Neural cell (in vitro differentiated cells): ENCODE data around the gene GFRA1. TPM values are rescaled to one million over a fixed set of nuclear protein-coding genes. Genes with fewer than 3 reads are reported as not detected.

Experiments
- H2AFZ ChIP-seq: fragments of 200-600, 300-800 bp; sonication (generic), shearing (Covaris generic); 2 replicates; pipeline ENCODE4 v1.6.0; 2014; ENCODE audit warnings: low read depth, mild to moderate bottlenecking, antibody characterized with exemption, low read length, moderate library complexity
- H3F3A ChIP-seq: fragments of 200-600 bp; shearing (Covaris generic); 2 replicates; pipeline ENCODE4 v1.6.1; 2016; ENCODE audit warnings: mild to moderate bottlenecking, moderate library complexity, mixed read lengths, antibody characterized with exemption, low read length; ENCODE audit not compliant: insufficient read depth, poor library complexity, severe bottlenecking
- H3K27ac ChIP-seq: fragments of 200-600, 300-800 bp; sonication (generic), shearing (Covaris generic); 2 replicates; pipeline ENCODE4 v1.5.1; 2014; ENCODE audit warnings: mild to moderate bottlenecking, low read length, moderate library complexity
- H3K27me3 ChIP-seq: fragments of 300-800, 200-600 bp; sonication (generic), shearing (Covaris generic); 2 replicates; pipeline ENCODE4 v1.6.0; 2014; ENCODE audit warnings: mild to moderate bottlenecking, low read depth, low read length, moderate library complexity; ENCODE audit not compliant: insufficient read depth
- H3K36me3 ChIP-seq: fragments of 300-800, 200-600 bp; sonication (generic), shearing (Covaris generic); 2 replicates; pipeline ENCODE4 v1.5.1; 2014; ENCODE audit warnings: mild to moderate bottlenecking, antibody characterized with exemption, low read length, moderate library complexity; ENCODE audit not compliant: insufficient read depth
- H3K4me2 ChIP-seq: fragments of 300-800, 200-600 bp; sonication (generic), shearing (Covaris generic); 2 replicates; pipeline ENCODE4 v1.6.0; 2014; ENCODE audit warnings: mild to moderate bottlenecking, low read length
- H3K4me3 ChIP-seq: fragments of 300-800, 200-600 bp; sonication (generic), shearing (Covaris generic); 2 replicates; pipeline ENCODE4 v1.5.1; 2014; ENCODE audit warnings: mild to moderate bottlenecking, low read length, moderate library complexity
- H3K79me2 ChIP-seq: fragments of 200-600 bp; shearing (Covaris generic); replicated peaks from 2 replicates; pipeline ENCODE4 v1.6.0; 2014; ENCODE audit warnings: mild to moderate bottlenecking, low read length, moderate library complexity; ENCODE audit not compliant: insufficient read depth
- H3K9ac ChIP-seq: fragments of 300-800, 200-600 bp; sonication (generic), shearing (Covaris generic); 2 replicates; pipeline ENCODE4 v1.6.1; 2016; ENCODE audit warnings: mild to moderate bottlenecking, low read length, mixed read lengths
- H3K9me2 ChIP-seq: fragments of 200-600 bp; shearing (Covaris generic); 2 replicates; pipeline ENCODE4 v1.6.1; 2016; ENCODE audit warnings: mild to moderate bottlenecking, low read length, mixed read lengths; ENCODE audit not compliant: insufficient read depth
- H3K9me3 ChIP-seq: fragments of 200-600, 300-800 bp; sonication (generic), shearing (Covaris generic); 2 replicates; pipeline ENCODE4 v1.6.1; 2016; ENCODE audit warnings: mild to moderate bottlenecking, mixed run types, low read length, moderate library complexity, mixed read lengths
- H4K20me1 ChIP-seq: fragments of 200-600 bp; shearing (Covaris generic); 2 replicates; pipeline ENCODE4 v1.6.1; 2016; ENCODE audit warnings: mild to moderate bottlenecking, mixed run types; ENCODE audit not compliant: insufficient read depth
- EP300 ChIP-seq: fragments of 450-650 bp; conservative IDR thresholded peaks from 2 replicates; pipeline ENCODE4 v1.6.1; 2014; ENCODE audit warnings: antibody characterized with exemption, mild to moderate bottlenecking, moderate library complexity; ENCODE audit not compliant: poor library complexity, severe bottlenecking
- EZH2 ChIP-seq: fragments of 200-600, 300-800 bp; shearing (Covaris generic), sonication (generic); IDR thresholded peaks from 2 replicates; pipeline ENCODE4 v1.6.1; 2014; ENCODE audit warnings: antibody characterized with exemption, low read length, borderline replicate concordance, mild to moderate bottlenecking; ENCODE audit not compliant: insufficient read depth, poor library complexity, severe bottlenecking
- MXI1 ChIP-seq: fragments of 450-650 bp; conservative IDR thresholded peaks from 2 replicates; pipeline ENCODE4 v1.6.1; 2014; ENCODE audit warnings: antibody characterized with exemption, mild to moderate bottlenecking; ENCODE audit not compliant: poor library complexity, severe bottlenecking
- POLR2AphosphoS5 ChIP-seq: IDR thresholded peaks from 2 replicates; pipeline ENCODE4 v1.6.1; 2012
- RAD21 ChIP-seq: fragments of 450-650 bp; conservative IDR thresholded peaks from 2 replicates; pipeline ENCODE4 v1.6.1; 2014; ENCODE audit warnings: antibody characterized with exemption, mild to moderate bottlenecking, moderate library complexity
- SMC3 ChIP-seq: fragments of 450-650 bp; conservative IDR thresholded peaks from 2 replicates; pipeline ENCODE4 v1.6.1; 2014; ENCODE audit warnings: antibody characterized with exemption, mild to moderate bottlenecking, moderate library complexity; ENCODE audit not compliant: poor library complexity
- TAF1 ChIP-seq: IDR thresholded peaks from 2 replicates; pipeline ENCODE4 v1.6.1; 2012; ENCODE audit warnings: low read depth
- polyA plus RNA-seq: library from polyadenylated mRNA; depleted of rRNA; stranded (reverse); fragments of >200 nt; gene quantifications from 2 replicates; pipeline ENCODE4 v1.2.3, GENCODE V29; 2014
- TF ChIP-seq, protein P1 (sequence below): fragments of 450-650 bp; IDR thresholded peaks from 2 replicates; pipeline ENCODE4 v1.5.1; 2014; ENCODE audit warnings: antibody characterized with exemption, mild to moderate bottlenecking, moderate library complexity; ENCODE audit not compliant: poor library complexity, severe bottlenecking
- TF ChIP-seq, protein P2 (sequence below): IDR thresholded peaks from 2 replicates; pipeline ENCODE4 v1.6.1; 2012; ENCODE audit warnings: borderline replicate concordance

Gene GFRA1
- polyA plus RNA-seq, 1 donor from 2014 or later, result 2.3 TPM

DNA sequence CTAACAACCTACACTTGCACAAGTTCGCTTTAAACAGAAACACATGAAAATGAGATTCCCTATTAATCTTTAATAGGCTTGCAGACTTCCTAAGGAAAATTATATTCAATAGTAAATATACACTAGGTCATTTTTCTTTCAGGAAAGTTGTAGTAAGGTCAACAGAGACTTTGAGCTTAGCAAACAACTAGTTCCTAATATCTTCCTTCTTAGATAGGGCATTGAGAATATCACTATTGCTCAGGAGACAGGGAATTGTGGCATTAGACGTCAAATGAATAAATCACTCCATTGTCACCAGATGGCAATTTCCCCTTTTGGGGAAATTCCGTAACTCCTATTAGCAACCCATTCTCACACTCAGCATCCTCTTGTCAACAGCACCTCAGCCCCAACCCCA lies 164.9 kb downstream of the GFRA1 start:
- no peak for TF ChIP-seq MXI1
- no peak for TF ChIP-seq SMC3
- no peak for TF ChIP-seq RAD21
- TF ChIP-seq TAF1, result no peak
- TF ChIP-seq POLR2AphosphoS5, result no peak
- TF ChIP-seq EZH2, result no peak
- TF ChIP-seq, protein P1, sequence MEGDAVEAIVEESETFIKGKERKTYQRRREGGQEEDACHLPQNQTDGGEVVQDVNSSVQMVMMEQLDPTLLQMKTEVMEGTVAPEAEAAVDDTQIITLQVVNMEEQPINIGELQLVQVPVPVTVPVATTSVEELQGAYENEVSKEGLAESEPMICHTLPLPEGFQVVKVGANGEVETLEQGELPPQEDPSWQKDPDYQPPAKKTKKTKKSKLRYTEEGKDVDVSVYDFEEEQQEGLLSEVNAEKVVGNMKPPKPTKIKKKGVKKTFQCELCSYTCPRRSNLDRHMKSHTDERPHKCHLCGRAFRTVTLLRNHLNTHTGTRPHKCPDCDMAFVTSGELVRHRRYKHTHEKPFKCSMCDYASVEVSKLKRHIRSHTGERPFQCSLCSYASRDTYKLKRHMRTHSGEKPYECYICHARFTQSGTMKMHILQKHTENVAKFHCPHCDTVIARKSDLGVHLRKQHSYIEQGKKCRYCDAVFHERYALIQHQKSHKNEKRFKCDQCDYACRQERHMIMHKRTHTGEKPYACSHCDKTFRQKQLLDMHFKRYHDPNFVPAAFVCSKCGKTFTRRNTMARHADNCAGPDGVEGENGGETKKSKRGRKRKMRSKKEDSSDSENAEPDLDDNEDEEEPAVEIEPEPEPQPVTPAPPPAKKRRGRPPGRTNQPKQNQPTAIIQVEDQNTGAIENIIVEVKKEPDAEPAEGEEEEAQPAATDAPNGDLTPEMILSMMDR, result no peak
- TF ChIP-seq EP300, result no peak
- TF ChIP-seq, protein P2, sequence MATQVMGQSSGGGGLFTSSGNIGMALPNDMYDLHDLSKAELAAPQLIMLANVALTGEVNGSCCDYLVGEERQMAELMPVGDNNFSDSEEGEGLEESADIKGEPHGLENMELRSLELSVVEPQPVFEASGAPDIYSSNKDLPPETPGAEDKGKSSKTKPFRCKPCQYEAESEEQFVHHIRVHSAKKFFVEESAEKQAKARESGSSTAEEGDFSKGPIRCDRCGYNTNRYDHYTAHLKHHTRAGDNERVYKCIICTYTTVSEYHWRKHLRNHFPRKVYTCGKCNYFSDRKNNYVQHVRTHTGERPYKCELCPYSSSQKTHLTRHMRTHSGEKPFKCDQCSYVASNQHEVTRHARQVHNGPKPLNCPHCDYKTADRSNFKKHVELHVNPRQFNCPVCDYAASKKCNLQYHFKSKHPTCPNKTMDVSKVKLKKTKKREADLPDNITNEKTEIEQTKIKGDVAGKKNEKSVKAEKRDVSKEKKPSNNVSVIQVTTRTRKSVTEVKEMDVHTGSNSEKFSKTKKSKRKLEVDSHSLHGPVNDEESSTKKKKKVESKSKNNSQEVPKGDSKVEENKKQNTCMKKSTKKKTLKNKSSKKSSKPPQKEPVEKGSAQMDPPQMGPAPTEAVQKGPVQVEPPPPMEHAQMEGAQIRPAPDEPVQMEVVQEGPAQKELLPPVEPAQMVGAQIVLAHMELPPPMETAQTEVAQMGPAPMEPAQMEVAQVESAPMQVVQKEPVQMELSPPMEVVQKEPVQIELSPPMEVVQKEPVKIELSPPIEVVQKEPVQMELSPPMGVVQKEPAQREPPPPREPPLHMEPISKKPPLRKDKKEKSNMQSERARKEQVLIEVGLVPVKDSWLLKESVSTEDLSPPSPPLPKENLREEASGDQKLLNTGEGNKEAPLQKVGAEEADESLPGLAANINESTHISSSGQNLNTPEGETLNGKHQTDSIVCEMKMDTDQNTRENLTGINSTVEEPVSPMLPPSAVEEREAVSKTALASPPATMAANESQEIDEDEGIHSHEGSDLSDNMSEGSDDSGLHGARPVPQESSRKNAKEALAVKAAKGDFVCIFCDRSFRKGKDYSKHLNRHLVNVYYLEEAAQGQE, result no peak
- no peaks in the 10 kb centered on the region for H3F3A ChIP-seq
- no peaks in the 10 kb centered on the region for H3K27me3 ChIP-seq
- no peaks in the 10 kb centered on the region for H4K20me1 ChIP-seq
- no peaks in the 10 kb centered on the region for H3K36me3 ChIP-seq
- no peak overlapping the region for H3K4me3 ChIP-seq
- H3K79me2 ChIP-seq, result no peaks in the 10 kb centered on the region
- H3K9me2 ChIP-seq, result no peaks in the 10 kb centered on the region
- H2AFZ ChIP-seq, result no peak overlapping the region
- H3K9me3 ChIP-seq, result no peaks in the 10 kb centered on the region
- no peak overlapping the region for H3K4me2 ChIP-seq
- no peak overlapping the region for H3K9ac ChIP-seq
- no peak overlapping the region for H3K27ac ChIP-seq

DNA sequence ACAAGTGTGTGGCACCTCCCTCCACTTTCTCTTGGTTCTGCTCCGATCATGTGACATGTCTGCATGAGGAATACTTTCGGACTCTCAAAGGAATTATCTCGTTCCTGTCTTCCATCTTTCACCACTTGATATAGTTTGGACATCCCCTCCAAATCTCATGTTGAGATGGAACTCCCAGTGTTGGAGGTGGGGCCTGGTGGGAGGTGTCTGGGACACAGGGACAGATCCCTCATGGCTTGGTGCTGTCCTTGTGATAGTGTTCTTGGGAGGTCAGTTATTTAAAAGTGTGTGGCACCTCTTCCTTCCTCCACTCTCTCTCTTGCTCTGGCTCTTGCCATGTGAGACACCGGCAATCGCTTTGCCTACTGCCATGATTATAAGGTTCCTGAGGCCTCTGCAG lies 166.4 kb downstream of the GFRA1 start:
- Histone ChIP-seq H3K9ac (no peak overlapping the region), H3K36me3 (no peaks in the 10 kb centered on the region), H3K4me2 (no peak overlapping the region), H3K27me3 (no peaks in the 10 kb centered on the region), H3K9me2 (no peaks in the 10 kb centered on the region), H2AFZ (no peak overlapping the region), H3K79me2 (no peaks in the 10 kb centered on the region), H3F3A (no peaks in the 10 kb centered on the region), H3K9me3 (no peaks in the 10 kb centered on the region), H4K20me1 (no peaks in the 10 kb centered on the region), H3K4me3 (no peak overlapping the region), H3K27ac (no peak overlapping the region)
- no peak for TF ChIP-seq MXI1
- TF ChIP-seq TAF1, result no peak
- no peak for TF ChIP-seq EP300
- TF ChIP-seq RAD21, result no peak
- TF ChIP-seq, protein P1, result no peak
- no peak for TF ChIP-seq EZH2
- TF ChIP-seq POLR2AphosphoS5, result no peak
- TF ChIP-seq, protein P2, result no peak
- TF ChIP-seq SMC3, result no peak
